Liver (tissue), 3 donors: ENCODE measurements around the gene TBX15.

Experiments used
- CTCF ChIP-seq: fragments of 150-350 bp; IDR thresholded peaks from 2 replicates; pipeline ENCODE4 v1.5.1; 2017; ENCODE audit warnings: improper control_type of control experiment, low read depth, low read length; ENCODE audit not compliant: missing input control
- EGR1 ChIP-seq, 2 donors: IDR thresholded peaks; 2 replicates each; pipeline ENCODE4 v1.6.1; 2016 to 2018; ENCODE audit warnings: antibody characterized with exemption in 2 of 2, low read depth in 2 of 2
- RAD21 ChIP-seq, 2 donors: IDR thresholded peaks; 2 replicates each; pipeline ENCODE4 v1.6.1; 2016; ENCODE audit warnings: antibody characterized with exemption in 2 of 2, mild to moderate bottlenecking in 2 of 2
- SP1 ChIP-seq: IDR thresholded peaks from 2 replicates; pipeline ENCODE4 v1.6.1; 2018; ENCODE audit warnings: antibody characterized with exemption, mild to moderate bottlenecking
- TAF1 ChIP-seq: conservative IDR thresholded peaks from 2 replicates; pipeline ENCODE4 v1.6.1; 2016; ENCODE audit warnings: antibody characterized with exemption, mild to moderate bottlenecking
- YY1 ChIP-seq: IDR thresholded peaks from 2 replicates; pipeline ENCODE4 v1.6.1; 2016; ENCODE audit warnings: antibody characterized with exemption, mild to moderate bottlenecking
- ZBTB33 ChIP-seq: IDR thresholded peaks from 2 replicates; pipeline ENCODE4 v1.6.1; 2016; ENCODE audit warnings: antibody characterized with exemption
- TF ChIP-seq, protein P1 (sequence below): IDR thresholded peaks from 2 replicates; pipeline ENCODE4 v1.6.1; 2016; ENCODE audit warnings: antibody characterized with exemption, mild to moderate bottlenecking
- TF ChIP-seq, protein P2 (sequence below): IDR thresholded peaks from 2 replicates; pipeline ENCODE4 v1.6.1; 2016; ENCODE audit warnings: antibody characterized with exemption
- TF ChIP-seq, protein P3 (sequence below): IDR thresholded peaks from 2 replicates; pipeline ENCODE4 v1.6.1; 2016; ENCODE audit warnings: antibody characterized with exemption
- donor health status: healthy.
- donor health status: healthy.

- no peak for TF ChIP-seq CTCF
- TF ChIP-seq TAF1 = no peak
- TF ChIP-seq ZBTB33 = no peak
- TF ChIP-seq RAD21 (IDR thresholded peaks at IDR 0.05) = no peak
- TF ChIP-seq YY1 = no peak
- TF ChIP-seq SP1 = no peak
- TF ChIP-seq, protein P1, sequence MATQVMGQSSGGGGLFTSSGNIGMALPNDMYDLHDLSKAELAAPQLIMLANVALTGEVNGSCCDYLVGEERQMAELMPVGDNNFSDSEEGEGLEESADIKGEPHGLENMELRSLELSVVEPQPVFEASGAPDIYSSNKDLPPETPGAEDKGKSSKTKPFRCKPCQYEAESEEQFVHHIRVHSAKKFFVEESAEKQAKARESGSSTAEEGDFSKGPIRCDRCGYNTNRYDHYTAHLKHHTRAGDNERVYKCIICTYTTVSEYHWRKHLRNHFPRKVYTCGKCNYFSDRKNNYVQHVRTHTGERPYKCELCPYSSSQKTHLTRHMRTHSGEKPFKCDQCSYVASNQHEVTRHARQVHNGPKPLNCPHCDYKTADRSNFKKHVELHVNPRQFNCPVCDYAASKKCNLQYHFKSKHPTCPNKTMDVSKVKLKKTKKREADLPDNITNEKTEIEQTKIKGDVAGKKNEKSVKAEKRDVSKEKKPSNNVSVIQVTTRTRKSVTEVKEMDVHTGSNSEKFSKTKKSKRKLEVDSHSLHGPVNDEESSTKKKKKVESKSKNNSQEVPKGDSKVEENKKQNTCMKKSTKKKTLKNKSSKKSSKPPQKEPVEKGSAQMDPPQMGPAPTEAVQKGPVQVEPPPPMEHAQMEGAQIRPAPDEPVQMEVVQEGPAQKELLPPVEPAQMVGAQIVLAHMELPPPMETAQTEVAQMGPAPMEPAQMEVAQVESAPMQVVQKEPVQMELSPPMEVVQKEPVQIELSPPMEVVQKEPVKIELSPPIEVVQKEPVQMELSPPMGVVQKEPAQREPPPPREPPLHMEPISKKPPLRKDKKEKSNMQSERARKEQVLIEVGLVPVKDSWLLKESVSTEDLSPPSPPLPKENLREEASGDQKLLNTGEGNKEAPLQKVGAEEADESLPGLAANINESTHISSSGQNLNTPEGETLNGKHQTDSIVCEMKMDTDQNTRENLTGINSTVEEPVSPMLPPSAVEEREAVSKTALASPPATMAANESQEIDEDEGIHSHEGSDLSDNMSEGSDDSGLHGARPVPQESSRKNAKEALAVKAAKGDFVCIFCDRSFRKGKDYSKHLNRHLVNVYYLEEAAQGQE = no peak
- TF ChIP-seq, protein P2, sequence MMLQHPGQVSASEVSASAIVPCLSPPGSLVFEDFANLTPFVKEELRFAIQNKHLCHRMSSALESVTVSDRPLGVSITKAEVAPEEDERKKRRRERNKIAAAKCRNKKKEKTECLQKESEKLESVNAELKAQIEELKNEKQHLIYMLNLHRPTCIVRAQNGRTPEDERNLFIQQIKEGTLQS = no peak
- TF ChIP-seq EGR1 (IDR thresholded peaks at IDR 0.05; ENCODE audit: low read depth in 2 of 2) = no peak
- TF ChIP-seq, protein P3, sequence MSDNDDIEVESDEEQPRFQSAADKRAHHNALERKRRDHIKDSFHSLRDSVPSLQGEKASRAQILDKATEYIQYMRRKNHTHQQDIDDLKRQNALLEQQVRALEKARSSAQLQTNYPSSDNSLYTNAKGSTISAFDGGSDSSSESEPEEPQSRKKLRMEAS = no peak
Measured at GRCh38 chr1:118977600-118977999, 10.5 kb downstream of the TBX15 start.
